Stimulated activated CD8-positive, alpha-beta memory T cell treated with anti-CD3 and anti-CD28 coated beads, Interleukin-15, amount 100 ng/mL, for 1 hour (primary cell): Measurements from ENCODE around the gene KCNJ10.

Source experiments
- DNase-seq: peaks from one replicate; pipeline ENCODE4 v3.0.0-alpha.2; 2020; ENCODE audit warnings: low read depth

Gene KCNJ10

GRCh38 chr1:160098852-160099561 is 29.0 kb upstream of the KCNJ10 start:
- DNase-seq: peak; percentile 98

- DNase-seq: peak; percentile 88
Measured at GRCh38 chr1:160097911-160098851, 28.2 kb upstream of the KCNJ10 start, which contains the start of gene IGSF8. TSS of gene IGSF8 (minus strand) at chr1:160098619. CDS start at chr1:160098472, 147 bp downstream.

- DNase-seq: no peak
Measured at GRCh38 chr1:160097151-160097910, 27.4 kb upstream of the KCNJ10 start.

GRCh38 chr1:160096274-160097116 is 26.5 kb upstream of the KCNJ10 start:
- no peak for DNase-seq

GRCh38 chr1:160095382-160096105 is 25.6 kb upstream of the KCNJ10 start:
- DNase-seq: no peak

GRCh38 chr1:160094806-160095205 is 24.8 kb upstream of the KCNJ10 start:
- no peak for DNase-seq

GRCh38 chr1:160094291-160094625 is 24.3 kb upstream of the KCNJ10 start:
- DNase-seq: no peak

GRCh38 chr1:160093624-160094290 is 23.8 kb upstream of the KCNJ10 start:
- no peak for DNase-seq

GRCh38 chr1:160093069-160093395 is 23.1 kb upstream of the KCNJ10 start:
- no peak for DNase-seq

GRCh38 chr1:160092366-160093068 is 22.6 kb upstream of the KCNJ10 start:
- DNase-seq: no peak

- no peak for DNase-seq
Measured at GRCh38 chr1:160091666-160092223, 21.8 kb upstream of the KCNJ10 start.

GRCh38 chr1:160090760-160091159 is 20.8 kb upstream of the KCNJ10 start:
- DNase-seq: no peak

GRCh38 chr1:160089883-160090282 is 19.9 kb upstream of the KCNJ10 start:
- no peak for DNase-seq

GRCh38 chr1:160087118-160087662 is 17.2 kb upstream of the KCNJ10 start:
- no peak for DNase-seq

- DNase-seq: no peak
Measured at GRCh38 chr1:160086456-160086892, 16.5 kb upstream of the KCNJ10 start.

GRCh38 chr1:160085686-160086455 is 15.9 kb upstream of the KCNJ10 start:
- DNase-seq: peak; percentile 61

GRCh38 chr1:160084771-160085321 is 14.9 kb upstream of the KCNJ10 start:
- no peak for DNase-seq
